HG02973 (cell line): ENCODE measurements around the gene PLAGL2.
"Not testable (repeated sequence)": the region's sequence is repeated elsewhere in the genome, so short reads cannot be mapped to it uniquely, and the experiment has no call there.

Experiments used
- ATAC-seq: cut with Tn5 transposase; IDR thresholded peaks from one replicate; pipeline ENCODE4 v1.9.1; 2021; ENCODE audit warnings: moderate library complexity; ENCODE audit not compliant: unreplicated experiment

PLAGL2 gene, protein sequence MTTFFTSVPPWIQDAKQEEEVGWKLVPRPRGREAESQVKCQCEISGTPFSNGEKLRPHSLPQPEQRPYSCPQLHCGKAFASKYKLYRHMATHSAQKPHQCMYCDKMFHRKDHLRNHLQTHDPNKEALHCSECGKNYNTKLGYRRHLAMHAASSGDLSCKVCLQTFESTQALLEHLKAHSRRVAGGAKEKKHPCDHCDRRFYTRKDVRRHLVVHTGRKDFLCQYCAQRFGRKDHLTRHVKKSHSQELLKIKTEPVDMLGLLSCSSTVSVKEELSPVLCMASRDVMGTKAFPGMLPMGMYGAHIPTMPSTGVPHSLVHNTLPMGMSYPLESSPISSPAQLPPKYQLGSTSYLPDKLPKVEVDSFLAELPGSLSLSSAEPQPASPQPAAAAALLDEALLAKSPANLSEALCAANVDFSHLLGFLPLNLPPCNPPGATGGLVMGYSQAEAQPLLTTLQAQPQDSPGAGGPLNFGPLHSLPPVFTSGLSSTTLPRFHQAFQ

DNA sequence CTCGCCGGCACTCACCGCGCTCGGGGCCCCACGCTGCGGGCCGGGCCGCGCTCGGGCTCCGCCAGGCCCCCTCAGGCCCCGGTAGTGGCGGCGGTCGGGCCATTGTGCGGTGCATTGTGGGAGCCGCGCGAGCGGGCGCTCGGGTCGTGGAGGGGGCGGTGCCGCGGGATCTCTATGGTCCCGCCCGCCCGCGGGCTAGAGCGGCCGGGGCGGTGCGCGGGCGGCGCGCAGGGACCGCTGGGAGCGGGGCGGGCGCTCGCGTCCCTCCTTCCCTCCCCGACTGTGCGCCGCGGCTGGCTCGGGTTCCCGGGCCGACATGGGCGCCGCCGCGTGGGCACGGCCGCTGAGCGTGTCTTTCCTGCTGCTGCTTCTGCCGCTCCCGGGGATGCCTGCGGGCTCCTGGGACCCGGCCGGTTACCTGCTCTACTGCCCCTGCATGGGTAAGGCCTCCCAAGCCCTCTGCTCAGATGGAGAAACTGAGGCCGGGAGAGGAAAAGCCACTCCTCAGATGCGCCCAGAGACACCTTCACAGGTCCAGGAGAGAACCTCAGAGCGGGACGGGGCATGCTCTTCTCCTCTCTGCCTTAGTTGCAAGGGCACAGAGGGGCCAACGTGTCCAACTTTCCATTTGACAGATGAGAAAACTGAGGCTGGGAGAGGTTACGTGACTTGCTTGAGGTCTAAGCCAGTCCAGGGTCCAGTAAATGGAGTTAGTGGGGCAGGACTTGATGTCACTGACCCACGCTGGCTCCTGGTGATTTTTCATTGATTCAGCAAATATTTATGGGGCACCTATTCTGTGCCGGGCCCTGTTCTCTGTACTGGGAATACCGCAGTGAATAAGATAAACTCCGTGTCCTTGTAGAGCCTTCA, at the start of gene PLAGL2, which contains the start of gene POFUT1:
Gene PLAGL2 (minus strand): TSS at position 118 of the 873 bp plus-strand sequence. CDS start 5,565 bp downstream, outside the sequence.
Gene POFUT1 (plus strand): TSS at position 255 of the 873 bp plus-strand sequence. CDS start 62 bp downstream, at position 317.
- peak; percentile 84 for ATAC-seq

DNA sequence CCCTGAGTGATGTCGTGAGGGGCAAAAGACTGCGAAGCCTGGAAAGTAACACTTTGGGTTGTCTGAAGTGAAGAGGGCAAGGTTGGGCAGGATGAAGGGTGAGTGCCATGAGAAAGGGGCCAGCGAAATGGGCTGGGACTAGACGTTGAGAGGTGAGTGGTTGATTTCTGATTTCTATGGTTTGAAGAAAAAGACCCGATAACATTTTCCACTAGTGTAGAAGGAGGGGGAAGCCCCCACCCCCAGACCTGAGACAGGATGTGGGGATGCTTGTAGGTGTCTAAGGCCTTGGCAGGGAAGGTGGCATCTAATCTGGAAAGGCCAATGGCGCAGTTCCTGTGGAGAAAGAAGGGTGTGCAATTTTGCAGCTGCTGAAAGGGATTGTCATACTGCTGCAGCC, 44.6 kb upstream of the PLAGL2 start:
- ATAC-seq, result no peak

DNA sequence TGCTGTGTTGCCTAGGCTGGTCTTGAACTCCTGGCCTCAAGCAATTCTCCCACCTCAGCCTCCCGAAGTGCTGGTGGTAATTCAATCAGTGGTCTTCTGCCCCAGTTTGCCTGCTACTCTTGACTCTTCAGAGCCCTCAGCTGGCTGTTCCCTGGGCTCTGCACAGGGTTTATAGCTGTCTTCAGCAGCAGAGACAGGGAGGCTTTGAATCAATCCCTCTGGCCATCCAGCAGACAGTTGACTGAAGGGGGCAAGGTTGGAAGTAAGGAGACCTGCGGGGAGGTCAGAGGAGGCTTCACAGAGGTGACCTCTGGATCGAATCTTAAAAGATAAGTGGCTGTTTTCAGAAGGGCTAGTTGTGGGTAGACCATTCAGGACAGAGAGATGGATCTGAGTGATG, 43.9 kb upstream of the PLAGL2 start:
- no peak for ATAC-seq

DNA sequence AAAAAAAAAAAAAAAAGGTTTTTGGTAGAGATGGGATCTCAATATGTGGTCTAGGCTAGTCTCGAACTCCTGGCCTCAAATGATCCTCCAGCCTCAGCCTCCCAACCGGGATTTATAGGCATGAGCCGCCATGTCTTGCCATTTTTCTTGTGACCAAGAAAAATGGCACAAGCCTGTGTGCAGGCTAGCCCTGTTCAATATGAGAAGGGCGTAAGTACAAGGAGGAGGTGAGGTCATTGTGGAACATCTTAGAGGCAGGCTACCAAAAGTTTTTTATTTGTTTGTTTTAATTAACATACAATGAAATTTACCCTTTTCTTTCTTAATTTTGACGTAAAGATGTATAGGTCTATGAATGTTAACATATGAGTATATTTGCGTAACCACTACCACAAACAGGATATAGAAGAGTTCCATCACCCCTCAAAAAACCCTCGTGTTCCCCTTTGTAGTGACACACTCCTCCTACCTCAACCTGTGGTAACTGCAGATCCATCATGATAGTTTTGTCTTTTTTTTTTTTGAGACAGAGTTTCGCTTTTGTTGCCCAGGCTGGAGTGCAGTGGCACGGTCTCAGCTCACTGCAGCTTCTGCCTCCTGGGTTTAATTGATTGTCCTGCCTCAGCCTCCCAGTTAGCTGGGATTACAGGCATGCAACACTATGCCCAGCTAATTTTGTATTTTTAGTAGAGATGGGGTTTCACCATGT, 41.6 kb upstream of the PLAGL2 start:
- ATAC-seq, result no peak

DNA sequence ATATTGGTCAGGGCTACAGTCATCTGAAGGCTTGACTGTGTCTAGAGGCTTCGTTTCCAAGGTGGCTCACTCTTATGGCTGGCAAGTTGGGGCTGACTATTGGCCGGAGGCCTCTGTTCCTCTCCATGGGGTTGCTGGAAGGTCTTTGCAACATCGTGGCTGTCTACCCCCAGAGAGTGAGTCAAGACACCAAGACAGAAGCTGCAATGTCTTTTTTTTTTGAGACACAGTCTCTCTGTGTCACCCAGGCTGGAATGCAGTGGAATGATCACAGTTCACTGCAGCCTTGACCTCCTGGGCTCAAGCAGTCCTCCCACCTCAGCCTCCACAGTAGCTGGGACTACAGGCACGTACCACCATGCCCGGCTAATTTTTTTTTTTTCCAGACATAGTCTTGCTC, 40.5 kb upstream of the PLAGL2 start:
- ATAC-seq, result no peak

DNA sequence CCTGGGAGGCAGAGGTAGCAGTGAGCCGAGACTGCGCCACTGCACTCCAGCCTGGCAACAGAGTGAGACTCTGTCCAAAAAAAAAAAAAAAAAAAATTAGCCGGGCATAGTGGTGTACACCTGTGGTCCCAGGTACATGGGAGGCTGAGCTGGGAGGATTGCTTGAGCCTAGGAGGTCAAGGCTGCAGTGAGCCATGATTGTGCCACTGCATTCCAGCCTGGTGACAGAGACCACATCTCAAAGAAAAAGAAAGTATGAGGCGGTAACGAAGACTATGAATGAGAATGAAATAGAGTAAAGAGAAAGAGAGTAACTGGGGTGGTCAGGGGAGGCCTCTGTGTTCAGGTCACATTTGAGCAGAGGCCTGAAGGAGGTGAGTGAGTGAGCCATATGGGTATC, 38.7 kb upstream of the PLAGL2 start:
- not testable (repeated sequence) for ATAC-seq

DNA sequence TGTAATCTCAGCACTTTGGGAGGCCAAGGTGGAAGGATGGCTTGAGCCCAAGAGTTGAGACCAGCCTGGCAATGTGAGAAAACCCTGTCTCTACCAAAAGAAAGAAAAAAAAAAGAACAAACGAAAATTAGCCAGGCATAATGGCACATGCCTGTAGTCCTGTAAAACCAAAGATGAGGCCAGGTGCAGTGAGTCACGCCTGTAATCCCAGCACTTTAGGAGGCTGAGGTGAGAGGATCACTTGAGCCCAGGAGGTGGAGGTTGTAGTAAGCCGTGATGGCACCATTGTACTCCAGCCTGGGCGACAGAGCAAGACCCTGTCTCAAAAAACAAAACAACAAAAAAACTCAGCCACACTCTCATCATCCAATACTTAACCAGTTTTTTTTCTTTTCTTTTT, 37.4 kb upstream of the PLAGL2 start:
- no peak for ATAC-seq

DNA sequence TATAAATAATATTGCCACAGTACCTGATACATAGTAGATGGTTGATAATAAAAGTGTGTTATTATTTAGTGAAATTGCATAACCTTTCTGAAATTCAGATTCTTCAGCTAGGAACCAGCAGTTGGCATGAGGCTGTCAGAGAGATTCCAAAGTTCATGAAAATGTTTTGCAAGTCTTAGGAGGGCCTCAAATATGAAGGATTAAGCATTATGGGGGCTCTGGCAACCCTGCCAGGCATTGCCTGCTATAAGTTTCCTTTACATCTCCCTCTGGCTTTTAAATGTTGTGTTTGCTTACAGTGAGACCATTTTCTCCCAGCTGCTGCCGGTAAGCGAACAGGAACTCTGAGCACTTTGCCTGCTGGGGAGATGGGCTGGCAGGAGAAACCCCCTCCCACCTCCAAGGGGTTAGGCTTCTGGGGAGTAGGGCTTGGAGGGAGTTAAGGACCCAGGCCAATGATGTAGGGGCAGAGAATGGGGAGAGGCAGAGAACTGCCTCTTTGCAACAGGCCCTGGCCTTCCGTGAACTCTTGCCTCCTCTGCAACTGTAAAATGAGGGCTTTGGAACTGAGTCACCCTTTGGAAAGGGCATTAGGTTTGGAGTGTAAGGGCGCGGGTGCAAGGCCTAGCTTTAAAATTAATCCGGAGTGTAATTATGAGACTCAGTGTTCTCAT, 36.7 kb upstream of the PLAGL2 start:
- ATAC-seq, result no peak

DNA sequence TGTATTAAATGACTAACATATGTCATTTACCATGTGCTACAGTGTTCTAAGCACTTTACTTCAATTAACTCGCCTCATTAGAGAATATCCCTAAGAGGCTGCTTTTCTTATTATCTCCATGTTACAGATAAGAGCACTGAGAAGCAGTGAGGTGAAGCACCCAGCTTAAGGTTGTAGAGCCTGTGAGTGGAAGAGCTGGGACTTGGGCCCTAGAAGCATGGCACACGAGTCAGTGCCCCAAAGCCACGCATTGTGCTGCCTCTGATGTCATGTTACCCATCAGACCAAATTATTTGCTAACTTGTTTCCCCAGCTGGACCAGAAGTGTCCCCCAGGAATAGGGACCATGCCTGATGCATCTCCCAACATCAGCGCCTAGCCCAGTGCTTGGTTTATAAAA, 34.3 kb upstream of the PLAGL2 start:
- ATAC-seq, result no peak

DNA sequence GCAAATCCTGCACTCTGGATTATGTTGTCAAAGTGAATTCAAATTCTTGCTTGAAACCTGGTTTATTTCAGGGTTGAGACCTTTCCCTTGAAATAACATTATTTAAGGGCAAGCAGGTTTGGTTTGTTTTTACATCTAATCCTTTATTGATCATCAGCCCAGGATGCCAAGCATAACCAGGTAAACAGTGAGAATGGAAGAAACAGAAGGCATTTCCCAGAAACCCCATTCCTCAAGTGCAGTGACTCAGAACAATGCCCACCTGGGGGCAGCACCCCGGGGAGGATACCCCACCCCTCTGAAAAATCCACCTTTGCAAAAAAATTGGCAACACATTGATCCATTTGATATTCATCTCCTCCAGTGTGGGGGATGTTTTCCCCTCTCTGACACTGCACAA, 32.7 kb upstream of the PLAGL2 start:
- ATAC-seq, result no peak

DNA sequence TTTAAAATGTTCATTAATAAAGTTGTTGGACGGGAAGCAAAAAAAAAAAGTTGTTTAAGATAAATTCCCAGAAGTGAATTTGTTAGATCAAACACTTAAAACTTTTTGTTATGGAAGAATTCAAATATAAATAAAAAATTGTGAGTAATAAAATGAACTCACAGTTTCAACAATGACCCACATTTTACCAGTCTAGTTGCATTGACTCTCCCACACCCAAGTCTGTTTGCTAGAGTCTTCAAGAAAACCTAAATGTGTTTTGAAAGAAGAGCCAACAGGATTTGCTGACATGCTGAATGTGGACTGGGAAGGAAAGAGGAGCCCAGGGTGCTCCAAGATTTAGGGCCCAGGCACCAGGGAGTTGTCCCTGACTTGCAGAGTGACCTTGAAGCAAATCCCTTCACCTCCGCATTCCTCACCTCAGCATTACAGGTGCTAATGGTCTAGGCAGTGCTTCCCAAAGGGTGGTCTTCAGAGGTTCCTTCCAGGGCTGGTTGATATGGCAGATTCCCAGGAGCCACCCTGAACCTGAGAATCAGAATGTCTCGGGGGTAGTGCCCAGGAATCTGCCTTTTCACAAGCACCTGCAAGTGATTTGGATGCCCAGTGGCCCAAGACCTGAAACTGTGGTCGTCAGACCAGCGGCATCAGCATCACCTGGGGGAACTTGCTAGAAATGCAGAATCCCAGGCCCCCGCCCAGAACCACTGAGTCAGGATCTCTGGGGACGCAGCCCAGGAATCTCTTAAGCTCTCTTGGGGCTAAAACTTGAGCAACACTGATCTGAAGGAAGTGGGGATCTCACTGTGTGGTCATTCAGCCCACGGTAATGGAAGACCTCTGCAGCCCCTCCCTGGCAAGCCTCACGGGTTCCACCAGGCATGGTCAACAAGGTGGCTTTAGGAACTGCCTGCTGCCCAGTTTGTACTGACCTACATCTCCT, 31.2 kb upstream of the PLAGL2 start:
- no peak for ATAC-seq

DNA sequence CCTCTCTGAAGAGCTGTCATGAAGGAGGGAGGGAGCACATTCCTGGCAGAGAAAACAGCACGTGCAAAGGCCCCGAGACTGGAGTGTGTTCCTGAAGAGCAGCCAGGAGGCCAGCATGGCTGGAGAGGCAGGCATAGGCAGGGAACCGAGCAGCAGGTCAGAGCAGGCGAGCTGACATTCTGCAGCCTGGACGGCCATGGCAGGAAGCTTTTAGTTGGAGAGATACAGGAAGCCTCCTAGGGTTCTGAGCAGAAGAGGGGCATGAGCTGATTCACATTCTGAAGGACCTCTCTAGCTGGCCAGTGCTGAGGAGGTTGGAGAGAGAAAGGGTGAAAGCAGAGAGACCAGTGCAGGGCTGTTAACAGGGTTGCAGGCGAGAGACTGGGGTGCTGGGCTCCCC, 29.9 kb upstream of the PLAGL2 start:
- no peak for ATAC-seq

DNA sequence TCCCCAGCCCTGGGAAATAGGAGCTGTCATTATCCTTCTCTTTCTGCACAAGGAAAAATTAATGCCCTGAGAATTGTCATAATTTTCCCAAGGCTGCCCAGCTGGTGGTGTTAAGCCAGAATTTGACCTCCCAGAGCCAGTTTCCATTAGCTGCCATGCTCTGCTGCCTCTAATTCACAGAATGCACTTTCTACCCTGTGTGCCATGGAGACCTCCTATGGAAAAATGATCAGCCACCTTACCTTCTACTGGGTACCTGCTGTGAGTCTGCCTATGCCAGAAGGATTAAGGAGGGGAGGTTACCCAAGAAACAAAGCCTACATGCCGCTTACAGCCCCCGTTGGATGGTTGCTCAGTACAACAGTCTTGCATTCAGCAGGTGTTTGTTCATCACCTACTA, 29.3 kb upstream of the PLAGL2 start:
- ATAC-seq, result no peak

DNA sequence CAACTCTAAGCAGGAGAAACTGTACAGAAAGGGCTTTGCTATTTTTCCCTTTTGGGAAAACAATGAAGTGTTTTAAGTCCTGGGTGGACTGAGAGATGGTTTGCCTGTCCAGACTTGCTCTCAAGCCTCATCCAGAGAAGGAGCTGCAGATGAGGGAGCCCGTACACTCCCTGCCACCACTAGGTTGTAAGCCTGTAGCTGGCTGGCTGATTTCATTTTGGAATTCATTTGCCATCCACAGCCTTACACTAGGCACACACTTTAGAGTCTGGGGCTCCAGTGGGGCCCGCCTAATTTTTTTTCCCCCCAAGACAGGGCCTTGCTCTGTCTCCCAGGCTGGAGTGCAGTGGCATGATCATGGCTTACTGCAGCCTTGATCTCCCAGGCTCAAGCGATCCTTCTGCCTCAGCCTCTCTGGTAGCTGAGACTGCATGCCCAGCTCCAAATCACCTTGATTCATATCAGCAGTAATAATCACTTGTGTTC, 28.5 kb upstream of the PLAGL2 start:
- no peak for ATAC-seq

DNA sequence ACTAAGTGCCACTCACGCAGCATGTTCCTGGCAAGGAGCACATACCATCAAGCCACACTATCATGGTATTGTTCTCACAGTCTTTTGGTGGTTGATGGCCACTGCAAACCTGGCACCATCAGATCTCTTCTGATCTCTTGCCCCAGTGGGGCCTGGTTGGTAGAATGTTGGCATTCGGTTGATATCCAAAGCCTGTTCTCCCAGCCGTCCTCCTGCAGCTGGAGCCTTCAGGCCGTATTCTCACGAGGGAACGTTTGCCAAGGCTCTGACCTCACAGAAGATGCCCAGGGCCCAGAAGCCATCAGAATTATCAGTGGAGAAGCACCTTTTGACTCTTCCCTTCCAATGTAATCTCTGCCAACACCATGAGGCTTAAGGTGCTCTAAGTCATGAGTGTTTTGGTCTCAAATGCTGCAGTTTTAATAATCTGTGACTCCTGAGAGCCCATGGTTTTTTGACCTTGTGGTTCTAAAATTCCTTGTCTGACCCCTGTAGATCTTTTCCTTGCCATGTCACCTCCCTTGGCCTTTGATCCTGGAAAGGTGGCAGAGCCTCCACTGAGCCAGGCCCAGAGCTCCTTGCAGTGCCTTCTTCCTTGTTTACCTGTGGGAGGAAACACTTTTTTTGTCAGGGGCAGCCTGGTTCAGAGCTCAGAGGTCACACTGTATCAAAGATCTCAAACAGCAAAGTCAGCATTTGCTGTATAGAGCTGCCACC, 27.9 kb upstream of the PLAGL2 start:
- no peak for ATAC-seq

DNA sequence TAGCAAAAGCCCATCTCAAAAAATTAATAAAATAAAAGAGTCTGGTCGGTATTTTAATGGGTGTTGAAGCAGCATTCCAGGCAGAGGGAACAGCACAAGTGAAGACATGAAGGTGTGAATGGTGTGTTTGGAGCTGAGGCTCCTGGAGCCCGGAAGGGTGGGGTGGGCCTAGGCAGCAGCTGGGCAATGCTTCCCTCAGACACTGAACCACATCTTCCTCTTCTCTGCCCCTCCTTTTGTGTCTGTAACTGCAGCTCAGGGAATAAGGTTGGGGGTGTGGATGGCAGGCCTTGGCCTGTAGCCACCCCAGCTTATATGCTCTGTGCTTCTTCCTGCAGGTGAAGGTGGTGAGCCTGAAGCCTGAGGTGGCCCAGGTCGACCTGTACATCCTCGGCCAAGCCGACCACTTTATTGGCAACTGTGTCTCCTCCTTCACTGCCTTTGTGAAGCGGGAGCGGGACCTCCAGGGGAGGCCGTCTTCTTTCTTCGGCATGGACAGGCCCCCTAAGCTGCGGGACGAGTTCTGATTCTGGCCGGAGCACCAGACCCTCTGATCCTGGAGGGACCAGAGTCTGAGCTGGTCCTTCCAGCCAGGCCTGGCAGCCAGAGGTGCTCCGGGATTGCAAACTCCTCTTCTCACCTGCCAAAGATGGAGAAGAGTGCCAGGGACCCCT, 26.7 kb upstream of the PLAGL2 start:
- no peak for ATAC-seq

DNA sequence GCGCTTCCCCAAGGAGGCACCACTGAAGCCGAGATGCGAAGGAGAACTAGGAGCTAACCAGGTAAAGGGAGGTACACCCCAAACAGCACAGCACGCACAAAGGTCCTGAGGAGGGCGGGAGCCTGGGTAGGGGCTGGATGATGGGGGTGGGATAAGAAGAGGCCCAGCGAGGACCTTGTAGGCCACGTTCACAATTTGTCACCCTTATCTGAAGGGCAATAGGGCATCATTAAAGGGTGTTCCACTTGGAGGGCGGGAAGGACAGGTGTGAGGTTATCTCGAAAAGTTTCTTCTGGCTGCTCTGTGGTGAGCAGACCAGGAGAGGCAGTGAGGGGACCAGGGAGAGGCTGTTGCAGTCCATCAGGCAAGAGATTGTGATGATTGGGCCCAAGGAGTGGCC, 25.7 kb upstream of the PLAGL2 start:
- ATAC-seq, result no peak

DNA sequence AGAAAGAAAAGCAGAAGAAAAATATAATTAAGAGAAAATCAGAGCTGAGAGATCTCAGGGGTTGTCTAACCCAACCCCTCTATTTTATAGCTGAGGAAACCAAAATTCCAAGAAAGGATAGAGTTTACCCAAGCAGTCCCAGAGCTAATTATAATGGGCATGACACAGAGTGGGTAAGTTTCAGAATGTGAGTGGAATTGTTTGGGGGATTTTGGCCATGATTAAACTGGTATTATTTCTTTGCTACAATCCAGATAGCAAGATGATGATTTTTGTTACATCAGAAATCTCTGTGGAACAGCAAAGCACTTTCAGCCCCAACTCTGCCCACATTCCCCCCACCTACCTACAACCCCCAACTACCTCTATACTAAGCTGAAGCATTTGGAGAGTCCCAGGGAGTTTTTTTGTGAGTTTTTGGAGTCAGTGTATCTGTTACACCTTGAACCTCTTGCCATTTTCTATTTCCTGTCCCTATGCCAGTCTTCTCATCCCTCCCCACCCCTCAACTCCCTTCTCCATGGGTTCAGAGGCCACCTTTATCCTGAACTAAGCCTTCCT, 24.9 kb upstream of the PLAGL2 start:
- no peak for ATAC-seq
